Measurements from ENCODE around the gene UNC5B. TPM values are rescaled to one million over a fixed set of nuclear protein-coding genes. Genes with fewer than 3 reads are reported as not detected.

Gene UNC5B
- total and polyA plus RNA-seq, 2 donors (not counting 1 experiment from before 2014, with no cell fraction given) = 2.5 to 60.8 TPM

GRCh38 chr10:71245420-71246325, 33.3 kb downstream of the UNC5B start:
- H3K4me3 ChIP-seq (replicated peaks in 1 of 4; ENCODE audit: control extremely low read depth in 1 of 4, insufficient read depth in 1 of 4, low read depth in 3 of 4, low read length in 4 of 4) = no peak overlapping the region
- H3K79me2 ChIP-seq (ENCODE audit: control insufficient read depth, insufficient read depth, low read length) = no peaks in the 10 kb centered on the region
- H3K4me1 ChIP-seq (ENCODE audit: control insufficient read depth, extremely low read depth, insufficient read depth, low read length) = peaks cover 25% of the 10 kb centered on the region
- peak overlapping the region; percentile 78 for H3K27ac ChIP-seq (ENCODE audit: insufficient read depth, low read length)
- no peak overlapping the region for H3K4me2 ChIP-seq (ENCODE audit: extremely low read depth, insufficient read depth, low read length)
- H3K27me3 ChIP-seq (ENCODE audit: control insufficient read depth, insufficient read depth, low read length) = no peaks in the 10 kb centered on the region
- H3K9ac ChIP-seq (ENCODE audit: insufficient read depth, low read length) = no peak overlapping the region
- TF ChIP-seq EZH2 (IDR thresholded peaks at IDR 0.05; ENCODE audit: low read length, missing control alignments) = no peak
- TF ChIP-seq, protein P1, sequence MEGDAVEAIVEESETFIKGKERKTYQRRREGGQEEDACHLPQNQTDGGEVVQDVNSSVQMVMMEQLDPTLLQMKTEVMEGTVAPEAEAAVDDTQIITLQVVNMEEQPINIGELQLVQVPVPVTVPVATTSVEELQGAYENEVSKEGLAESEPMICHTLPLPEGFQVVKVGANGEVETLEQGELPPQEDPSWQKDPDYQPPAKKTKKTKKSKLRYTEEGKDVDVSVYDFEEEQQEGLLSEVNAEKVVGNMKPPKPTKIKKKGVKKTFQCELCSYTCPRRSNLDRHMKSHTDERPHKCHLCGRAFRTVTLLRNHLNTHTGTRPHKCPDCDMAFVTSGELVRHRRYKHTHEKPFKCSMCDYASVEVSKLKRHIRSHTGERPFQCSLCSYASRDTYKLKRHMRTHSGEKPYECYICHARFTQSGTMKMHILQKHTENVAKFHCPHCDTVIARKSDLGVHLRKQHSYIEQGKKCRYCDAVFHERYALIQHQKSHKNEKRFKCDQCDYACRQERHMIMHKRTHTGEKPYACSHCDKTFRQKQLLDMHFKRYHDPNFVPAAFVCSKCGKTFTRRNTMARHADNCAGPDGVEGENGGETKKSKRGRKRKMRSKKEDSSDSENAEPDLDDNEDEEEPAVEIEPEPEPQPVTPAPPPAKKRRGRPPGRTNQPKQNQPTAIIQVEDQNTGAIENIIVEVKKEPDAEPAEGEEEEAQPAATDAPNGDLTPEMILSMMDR (conservative IDR thresholded peaks at IDR 0.05 in 1 of 2, IDR thresholded peaks at IDR 0.05 in 1 of 2; ENCODE audit: low read depth in 1 of 2, low read length in 2 of 2) = no peak
- H3K36me3 ChIP-seq (ENCODE audit: control insufficient read depth, insufficient read depth, low read length) = no peaks in the 10 kb centered on the region
- no peaks in the 10 kb centered on the region for H4K20me1 ChIP-seq (ENCODE audit: control insufficient read depth, extremely low read depth, insufficient read depth, low read length)
- H2AFZ ChIP-seq (ENCODE audit: low read length) = no peak overlapping the region
- H3K9me3 ChIP-seq (ENCODE audit: control insufficient read depth, insufficient read depth, low read depth, low read length) = no peaks in the 10 kb centered on the region
- DNase-seq (ENCODE audit: low read depth in 2 of 2) = no peak

- TF ChIP-seq EZH2 (IDR thresholded peaks at IDR 0.05; ENCODE audit: low read length, missing control alignments) = no peak
- TF ChIP-seq, protein P1 (conservative IDR thresholded peaks at IDR 0.05 in 1 of 2, IDR thresholded peaks at IDR 0.05 in 1 of 2; ENCODE audit: low read depth in 1 of 2, low read length in 2 of 2) = no peak
- Histone ChIP-seq H3K79me2 (ENCODE audit: control insufficient read depth, insufficient read depth, low read length) (no peaks in the 10 kb centered on the region), H2AFZ (ENCODE audit: low read length) (no peak overlapping the region), H4K20me1 (ENCODE audit: control insufficient read depth, extremely low read depth, insufficient read depth, low read length) (no peaks in the 10 kb centered on the region), H3K9me3 (ENCODE audit: control insufficient read depth, insufficient read depth, low read depth, low read length) (no peaks in the 10 kb centered on the region), H3K9ac (ENCODE audit: insufficient read depth, low read length) (no peak overlapping the region), H3K27ac (ENCODE audit: insufficient read depth, low read length) (no peak overlapping the region), H3K36me3 (ENCODE audit: control insufficient read depth, insufficient read depth, low read length) (no peaks in the 10 kb centered on the region), H3K27me3 (ENCODE audit: control insufficient read depth, insufficient read depth, low read length) (no peaks in the 10 kb centered on the region), H3K4me1 (ENCODE audit: control insufficient read depth, extremely low read depth, insufficient read depth, low read length) (peaks cover 25% of the 10 kb centered on the region), H3K4me2 (ENCODE audit: extremely low read depth, insufficient read depth, low read length) (no peak overlapping the region), H3K4me3 (replicated peaks in 1 of 4; ENCODE audit: control extremely low read depth in 1 of 4, insufficient read depth in 1 of 4, low read depth in 3 of 4, low read length in 4 of 4) (no peak overlapping the region)
- DNase-seq (ENCODE audit: low read depth in 2 of 2) = no peak
Measured at GRCh38 chr10:71246591-71247413, 34.4 kb downstream of the UNC5B start.

- Histone ChIP-seq H3K27me3 (ENCODE audit: control insufficient read depth, insufficient read depth, low read length) (no peaks in the 10 kb centered on the region), H3K9ac (ENCODE audit: insufficient read depth, low read length) (no peak overlapping the region), H3K4me1 (ENCODE audit: control insufficient read depth, extremely low read depth, insufficient read depth, low read length) (peaks cover 23% of the 10 kb centered on the region), H3K9me3 (ENCODE audit: control insufficient read depth, insufficient read depth, low read depth, low read length) (no peaks in the 10 kb centered on the region), H3K4me2 (ENCODE audit: extremely low read depth, insufficient read depth, low read length) (no peak overlapping the region), H3K36me3 (ENCODE audit: control insufficient read depth, insufficient read depth, low read length) (no peaks in the 10 kb centered on the region), H3K27ac (ENCODE audit: insufficient read depth, low read length) (no peak overlapping the region), H3K79me2 (ENCODE audit: control insufficient read depth, insufficient read depth, low read length) (no peaks in the 10 kb centered on the region), H2AFZ (ENCODE audit: low read length) (no peak overlapping the region), H4K20me1 (ENCODE audit: control insufficient read depth, extremely low read depth, insufficient read depth, low read length) (no peaks in the 10 kb centered on the region), H3K4me3 (replicated peaks in 1 of 4; ENCODE audit: control extremely low read depth in 1 of 4, insufficient read depth in 1 of 4, low read depth in 3 of 4, low read length in 4 of 4) (no peak overlapping the region)
- DNase-seq (ENCODE audit: low read depth in 2 of 2) = no peak
- no peak for TF ChIP-seq EZH2 (IDR thresholded peaks at IDR 0.05; ENCODE audit: low read length, missing control alignments)
- TF ChIP-seq, protein P1 (conservative IDR thresholded peaks at IDR 0.05 in 1 of 2, IDR thresholded peaks at IDR 0.05 in 1 of 2; ENCODE audit: low read depth in 1 of 2, low read length in 2 of 2) = no peak
Measured at GRCh38 chr10:71247414-71247705, 35.0 kb downstream of the UNC5B start.

Data from fibroblast of lung (primary cell).